GM15510 (cell line): ENCODE data around the gene CABYR.

ENCODE experiments used
- POLR2A ChIP-seq: IDR thresholded peaks from 3 replicates; pipeline ENCODE4 v1.6.1; 2011; ENCODE audit warnings: borderline replicate concordance; ENCODE audit not compliant: insufficient read length; ENCODE audit errors: extremely low read depth

Gene CABYR

GRCh38 chr18:24115628-24116027 is 23.2 kb upstream of the CABYR start:
- TF ChIP-seq POLR2A, result no peak

- no peak for TF ChIP-seq POLR2A
These were observed 19.9 kb upstream of the CABYR start for GRCh38 chr18:24118750-24119577.

- TF ChIP-seq POLR2A, result no peak
These were observed 18.2 kb upstream of the CABYR start for GRCh38 chr18:24120676-24121075.

- TF ChIP-seq POLR2A, result no peak
These were observed 17.2 kb upstream of the CABYR start for GRCh38 chr18:24121625-24122024.

- no peak for TF ChIP-seq POLR2A
These were observed 12.5 kb upstream of the CABYR start for GRCh38 chr18:24126155-24126961.

GRCh38 chr18:24127735-24128134 is 11.1 kb upstream of the CABYR start:
- no peak for TF ChIP-seq POLR2A

GRCh38 chr18:24128700-24129099 is 10.2 kb upstream of the CABYR start:
- TF ChIP-seq POLR2A, result no peak

- no peak for TF ChIP-seq POLR2A
These were observed 8.4 kb upstream of the CABYR start for GRCh38 chr18:24130494-24130893.

- no peak for TF ChIP-seq POLR2A
These were observed 1.9 kb upstream of the CABYR start for GRCh38 chr18:24136967-24137373.

- TF ChIP-seq POLR2A, result no peak
These were observed 463 bp upstream of the CABYR start for GRCh38 chr18:24138409-24138788.

GRCh38 chr18:24140697-24141096 is 1.8 kb downstream of the CABYR start:
- no peak for TF ChIP-seq POLR2A

GRCh38 chr18:24142376-24142775 is 3.5 kb downstream of the CABYR start:
- no peak for TF ChIP-seq POLR2A

GRCh38 chr18:24153397-24153796 is 14.5 kb downstream of the CABYR start:
- TF ChIP-seq POLR2A, result no peak

GRCh38 chr18:24157855-24158254 is 19.0 kb downstream of the CABYR start:
- TF ChIP-seq POLR2A, result no peak

GRCh38 chr18:24160086-24160485 is 21.2 kb downstream of the CABYR start:
- TF ChIP-seq POLR2A, result no peak

- TF ChIP-seq POLR2A, result no peak
These were observed 22.4 kb downstream of the CABYR start for GRCh38 chr18:24161304-24161703.
